ENCODE measurements around the gene RNASE2.
"Not testable (repeated sequence)": the region's sequence is repeated elsewhere in the genome, so short reads cannot be mapped to it uniquely, and the experiment has no call there.

The RNASE2 gene

GRCh38 chr14:20976291-20976690, 21.0 kb downstream of the RNASE2 start:
- Histone ChIP-seq H2AFZ (no peak overlapping the region), H3K79me2 (no peaks in the 10 kb centered on the region), H3K4me2 (ENCODE audit: low read length) (no peak overlapping the region), H3K27ac (no peak overlapping the region), H3K4me3 (ENCODE audit: low read depth, low read length) (no peak overlapping the region), H3K4me1 (no peaks in the 10 kb centered on the region), H3K9me3 (ENCODE audit: control insufficient read depth, low read length) (no peaks in the 10 kb centered on the region), H3K9ac (no peak overlapping the region), H3K27me3 (ENCODE audit: control insufficient read depth, insufficient read depth, low read length) (no peaks in the 10 kb centered on the region), H3K36me3 (ENCODE audit: control insufficient read depth, insufficient read depth, low read length) (no peaks in the 10 kb centered on the region)
- TF ChIP-seq CTCF (IDR thresholded peaks at IDR 0.05) = no peak

GRCh38 chr14:20978687-20979086, 23.4 kb downstream of the RNASE2 start:
- no peaks in the 10 kb centered on the region for H3K4me1 ChIP-seq

GRCh38 chr14:20980906-20981305, 25.6 kb downstream of the RNASE2 start:
- H3K9me3 ChIP-seq (ENCODE audit: control insufficient read depth, low read length) = no peaks in the 10 kb centered on the region
- H3K9ac ChIP-seq = no peak overlapping the region
- no peak for TF ChIP-seq CTCF (IDR thresholded peaks at IDR 0.05)
- H3K4me2 ChIP-seq (ENCODE audit: low read length) = no peak overlapping the region
- H3K36me3 ChIP-seq (ENCODE audit: control insufficient read depth, insufficient read depth, low read length) = no peaks in the 10 kb centered on the region
- H3K27ac ChIP-seq = no peak overlapping the region
- no peak overlapping the region for H2AFZ ChIP-seq
- no peaks in the 10 kb centered on the region for H3K79me2 ChIP-seq
- H3K4me1 ChIP-seq = no peaks in the 10 kb centered on the region
- no peaks in the 10 kb centered on the region for H3K27me3 ChIP-seq (ENCODE audit: control insufficient read depth, insufficient read depth, low read length)
- no peak overlapping the region for H3K4me3 ChIP-seq (ENCODE audit: low read depth, low read length)

More at GRCh38 chr14:20978687-20979086, 23.4 kb downstream of the RNASE2 start:
- H2AFZ ChIP-seq = no peak overlapping the region
- H3K79me2 ChIP-seq = no peaks in the 10 kb centered on the region
- no peaks in the 10 kb centered on the region for H3K9me3 ChIP-seq (ENCODE audit: control insufficient read depth, low read length)
- H3K4me2 ChIP-seq (ENCODE audit: low read length) = no peak overlapping the region
- H3K4me3 ChIP-seq (ENCODE audit: low read depth, low read length) = no peak overlapping the region
- H3K27me3 ChIP-seq (ENCODE audit: control insufficient read depth, insufficient read depth, low read length) = no peaks in the 10 kb centered on the region
- H3K9ac ChIP-seq = no peak overlapping the region
- H3K27ac ChIP-seq = no peak overlapping the region
- no peaks in the 10 kb centered on the region for H3K36me3 ChIP-seq (ENCODE audit: control insufficient read depth, insufficient read depth, low read length)
- TF ChIP-seq CTCF (IDR thresholded peaks at IDR 0.05) = no peak

- Histone ChIP-seq H3K4me3 (ENCODE audit: low read depth, low read length) (no peak overlapping the region), H3K9ac (no peak overlapping the region), H3K4me2 (ENCODE audit: low read length) (no peak overlapping the region), H2AFZ (no peak overlapping the region), H3K4me1 (no peaks in the 10 kb centered on the region), H3K36me3 (ENCODE audit: control insufficient read depth, insufficient read depth, low read length) (no peaks in the 10 kb centered on the region), H3K27me3 (ENCODE audit: control insufficient read depth, insufficient read depth, low read length) (no peaks in the 10 kb centered on the region), H3K27ac (no peak overlapping the region), H3K79me2 (no peaks in the 10 kb centered on the region), H3K9me3 (ENCODE audit: control insufficient read depth, low read length) (no peaks in the 10 kb centered on the region)
- no peak for TF ChIP-seq CTCF (IDR thresholded peaks at IDR 0.05)
Measured at GRCh38 chr14:20982646-20983369, 27.5 kb downstream of the RNASE2 start.

- not testable (repeated sequence) for H3K27ac ChIP-seq; H3K36me3 ChIP-seq (ENCODE audit: control insufficient read depth, insufficient read depth, low read length); H3K27me3 ChIP-seq (ENCODE audit: control insufficient read depth, insufficient read depth, low read length); H3K4me1 ChIP-seq; H3K4me3 ChIP-seq (ENCODE audit: low read depth, low read length); H2AFZ ChIP-seq; H3K79me2 ChIP-seq; H3K9me3 ChIP-seq (ENCODE audit: control insufficient read depth, low read length); H3K9ac ChIP-seq; H3K4me2 ChIP-seq (ENCODE audit: low read length)
Measured at GRCh38 chr14:20985650-20986049, 30.4 kb downstream of the RNASE2 start.

Data from parathyroid adenoma (tissue), 2 donors.